ENCODE results near the gene SPAG17. TPM values are rescaled to one million over a fixed set of nuclear protein-coding genes. Genes with fewer than 3 reads are reported as not detected.

SPAG17 gene
- total RNA-seq, 1 experiment from 2014 or later = 0.52 TPM

DNA sequence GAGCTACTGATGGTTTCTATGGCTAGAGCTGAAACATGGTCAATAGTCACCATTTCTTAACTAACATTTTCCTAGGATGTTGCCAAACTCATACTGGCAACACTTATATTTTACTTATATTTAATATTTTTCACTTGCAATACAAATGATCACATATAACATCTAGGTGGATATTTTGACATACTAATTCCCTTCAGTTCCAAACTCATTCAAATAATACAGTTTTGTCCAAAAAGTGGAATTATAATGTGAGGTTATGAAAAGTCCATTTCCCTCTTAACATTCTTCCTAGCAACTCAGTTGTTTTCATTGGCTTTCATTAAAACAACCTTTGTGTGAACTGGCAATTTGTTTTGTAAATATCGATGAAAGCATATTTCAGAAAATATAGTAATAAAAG lies 16.0 kb downstream of the SPAG17 start:
- Mint-ChIP-seq H3K4me3 (no peak overlapping the region), H3K36me3 (no peaks in the 10 kb centered on the region), H3K27me3 (ENCODE audit: low read depth) (no peaks in the 10 kb centered on the region), H3K4me1 (no peaks in the 10 kb centered on the region), H3K9me3 (peaks cover under 1% of the 10 kb centered on the region), H3K27ac (no peak overlapping the region)
- POLR2A ChIA-PET = no interaction called here
- ATAC-seq = no peak
- DNase-seq (ENCODE audit: low spot score) = no peak
- CTCF ChIA-PET = no interaction called here
- TF ChIP-seq SP1 (CRISPR knock-in tag; conservative IDR thresholded peaks at IDR 0.05) (no peak), SOX15 (CRISPR knock-in tag; IDR thresholded peaks at IDR 0.05) (no peak), CBFB (CRISPR knock-in tag; IDR thresholded peaks at IDR 0.05; ENCODE audit: low read depth) (no peak), TEAD1 (CRISPR knock-in tag; IDR thresholded peaks at IDR 0.05) (no peak), NR2C2 (CRISPR knock-in tag; IDR thresholded peaks at IDR 0.05) (no peak), NFYB (CRISPR knock-in tag; conservative IDR thresholded peaks at IDR 0.05; ENCODE audit: low read depth) (no peak), ELF4 (CRISPR knock-in tag; IDR thresholded peaks at IDR 0.05; ENCODE audit: low read depth) (no peak), E2F5 (CRISPR knock-in tag; IDR thresholded peaks at IDR 0.05) (no peak), ZNF512 (CRISPR knock-in tag; IDR thresholded peaks at IDR 0.05; ENCODE audit: borderline replicate concordance) (no peak), MLX (CRISPR knock-in tag; IDR thresholded peaks at IDR 0.05) (no peak), ZNF671 (CRISPR knock-in tag; IDR thresholded peaks at IDR 0.05) (no peak), NFE2L1 (CRISPR knock-in tag; IDR thresholded peaks at IDR 0.05) (no peak), AR (CRISPR knock-in tag; IDR thresholded peaks at IDR 0.05) (no peak), TP53 (CRISPR knock-in tag; IDR thresholded peaks at IDR 0.05) (no peak), NR1H2 (CRISPR knock-in tag; IDR thresholded peaks at IDR 0.05) (no peak)
- TF ChIP-seq, protein P1, sequence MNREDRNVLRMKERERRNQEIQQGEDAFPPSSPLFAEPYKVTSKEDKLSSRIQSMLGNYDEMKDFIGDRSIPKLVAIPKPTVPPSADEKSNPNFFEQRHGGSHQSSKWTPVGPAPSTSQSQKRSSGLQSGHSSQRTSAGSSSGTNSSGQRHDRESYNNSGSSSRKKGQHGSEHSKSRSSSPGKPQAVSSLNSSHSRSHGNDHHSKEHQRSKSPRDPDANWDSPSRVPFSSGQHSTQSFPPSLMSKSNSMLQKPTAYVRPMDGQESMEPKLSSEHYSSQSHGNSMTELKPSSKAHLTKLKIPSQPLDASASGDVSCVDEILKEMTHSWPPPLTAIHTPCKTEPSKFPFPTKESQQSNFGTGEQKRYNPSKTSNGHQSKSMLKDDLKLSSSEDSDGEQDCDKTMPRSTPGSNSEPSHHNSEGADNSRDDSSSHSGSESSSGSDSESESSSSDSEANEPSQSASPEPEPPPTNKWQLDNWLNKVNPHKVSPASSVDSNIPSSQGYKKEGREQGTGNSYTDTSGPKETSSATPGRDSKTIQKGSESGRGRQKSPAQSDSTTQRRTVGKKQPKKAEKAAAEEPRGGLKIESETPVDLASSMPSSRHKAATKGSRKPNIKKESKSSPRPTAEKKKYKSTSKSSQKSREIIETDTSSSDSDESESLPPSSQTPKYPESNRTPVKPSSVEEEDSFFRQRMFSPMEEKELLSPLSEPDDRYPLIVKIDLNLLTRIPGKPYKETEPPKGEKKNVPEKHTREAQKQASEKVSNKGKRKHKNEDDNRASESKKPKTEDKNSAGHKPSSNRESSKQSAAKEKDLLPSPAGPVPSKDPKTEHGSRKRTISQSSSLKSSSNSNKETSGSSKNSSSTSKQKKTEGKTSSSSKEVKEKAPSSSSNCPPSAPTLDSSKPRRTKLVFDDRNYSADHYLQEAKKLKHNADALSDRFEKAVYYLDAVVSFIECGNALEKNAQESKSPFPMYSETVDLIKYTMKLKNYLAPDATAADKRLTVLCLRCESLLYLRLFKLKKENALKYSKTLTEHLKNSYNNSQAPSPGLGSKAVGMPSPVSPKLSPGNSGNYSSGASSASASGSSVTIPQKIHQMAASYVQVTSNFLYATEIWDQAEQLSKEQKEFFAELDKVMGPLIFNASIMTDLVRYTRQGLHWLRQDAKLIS (CRISPR knock-in tag; IDR thresholded peaks at IDR 0.05; ENCODE audit: borderline replicate concordance) = no peak
- TF ChIP-seq, protein P2, sequence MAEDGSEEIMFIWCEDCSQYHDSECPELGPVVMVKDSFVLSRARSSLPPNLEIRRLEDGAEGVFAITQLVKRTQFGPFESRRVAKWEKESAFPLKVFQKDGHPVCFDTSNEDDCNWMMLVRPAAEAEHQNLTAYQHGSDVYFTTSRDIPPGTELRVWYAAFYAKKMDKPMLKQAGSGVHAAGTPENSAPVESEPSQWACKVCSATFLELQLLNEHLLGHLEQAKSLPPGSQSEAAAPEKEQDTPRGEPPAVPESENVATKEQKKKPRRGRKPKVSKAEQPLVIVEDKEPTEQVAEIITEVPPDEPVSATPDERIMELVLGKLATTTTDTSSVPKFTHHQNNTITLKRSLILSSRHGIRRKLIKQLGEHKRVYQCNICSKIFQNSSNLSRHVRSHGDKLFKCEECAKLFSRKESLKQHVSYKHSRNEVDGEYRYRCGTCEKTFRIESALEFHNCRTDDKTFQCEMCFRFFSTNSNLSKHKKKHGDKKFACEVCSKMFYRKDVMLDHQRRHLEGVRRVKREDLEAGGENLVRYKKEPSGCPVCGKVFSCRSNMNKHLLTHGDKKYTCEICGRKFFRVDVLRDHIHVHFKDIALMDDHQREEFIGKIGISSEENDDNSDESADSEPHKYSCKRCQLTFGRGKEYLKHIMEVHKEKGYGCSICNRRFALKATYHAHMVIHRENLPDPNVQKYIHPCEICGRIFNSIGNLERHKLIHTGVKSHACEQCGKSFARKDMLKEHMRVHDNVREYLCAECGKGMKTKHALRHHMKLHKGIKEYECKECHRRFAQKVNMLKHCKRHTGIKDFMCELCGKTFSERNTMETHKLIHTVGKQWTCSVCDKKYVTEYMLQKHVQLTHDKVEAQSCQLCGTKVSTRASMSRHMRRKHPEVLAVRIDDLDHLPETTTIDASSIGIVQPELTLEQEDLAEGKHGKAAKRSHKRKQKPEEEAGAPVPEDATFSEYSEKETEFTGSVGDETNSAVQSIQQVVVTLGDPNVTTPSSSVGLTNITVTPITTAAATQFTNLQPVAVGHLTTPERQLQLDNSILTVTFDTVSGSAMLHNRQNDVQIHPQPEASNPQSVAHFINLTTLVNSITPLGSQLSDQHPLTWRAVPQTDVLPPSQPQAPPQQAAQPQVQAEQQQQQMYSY (CRISPR knock-in tag; IDR thresholded peaks at IDR 0.05) = no peak

All from WTC11 (cell line).